DOHH2 (cell line): Measurements from ENCODE around the gene TANC1.

ENCODE experiments used
- H3F3A ChIP-seq: fragments of 200-600 bp; sonication (generic), shearing (Covaris generic); 2 replicates; pipeline ENCODE4 v1.6.0; 2016; ENCODE audit warnings: antibody characterized with exemption, mild to moderate bottlenecking; ENCODE audit not compliant: control insufficient read depth, insufficient read depth
- H3K27ac ChIP-seq: fragments of 200-600 bp; sonication (generic); 2 replicates; pipeline ENCODE4 v1.5.1; 2014; ENCODE audit warnings: low read depth, mild to moderate bottlenecking, low read length, moderate library complexity
- H3K27me3 ChIP-seq: fragments of 200-600 bp; sonication (generic); 2 replicates; pipeline ENCODE4 v1.6.1; 2014; ENCODE audit warnings: mild to moderate bottlenecking, low read length, mixed read lengths; ENCODE audit not compliant: control insufficient read depth
- H3K36me3 ChIP-seq: fragments of 200-600 bp; sonication (generic); 2 replicates; pipeline ENCODE4 v1.6.1; 2014; ENCODE audit warnings: mild to moderate bottlenecking, low read length, moderate library complexity, mixed read lengths; ENCODE audit not compliant: control insufficient read depth
- H3K4me1 ChIP-seq: fragments of 200-600 bp; sonication (generic); 2 replicates; pipeline ENCODE4 v1.6.1; 2014; ENCODE audit warnings: mild to moderate bottlenecking, low read length, mixed read lengths; ENCODE audit not compliant: control insufficient read depth
- H3K4me2 ChIP-seq: fragments of 200-600 bp; sonication (generic); 2 replicates; pipeline ENCODE4 v1.6.0; 2014; ENCODE audit warnings: mild to moderate bottlenecking, low read length, moderate library complexity
- H3K4me3 ChIP-seq: fragments of 200-600 bp; sonication (generic); 2 replicates; pipeline ENCODE4 v1.5.1; 2014; ENCODE audit warnings: mild to moderate bottlenecking, low read length, mixed read lengths
- H3K79me2 ChIP-seq: fragments of 200-600 bp; sonication (generic); 2 replicates; pipeline ENCODE4 v1.6.1; 2014; ENCODE audit warnings: mild to moderate bottlenecking, low read length, mixed read lengths; ENCODE audit not compliant: control insufficient read depth
- H3K9me2 ChIP-seq: fragments of 200-600 bp; sonication (generic); replicated peaks from 2 replicates; pipeline ENCODE4 v1.6.1; 2014; ENCODE audit warnings: mild to moderate bottlenecking, low read length, mixed read lengths; ENCODE audit not compliant: control insufficient read depth
- H3K9me3 ChIP-seq: fragments of 200-600 bp; sonication (generic); 2 replicates; pipeline ENCODE4 v1.6.1; 2014; ENCODE audit warnings: antibody characterized with exemption, low read length, mixed read lengths; ENCODE audit not compliant: control insufficient read depth, insufficient read depth
- H4K20me1 ChIP-seq: fragments of 200-600 bp; sonication (generic); 2 replicates; pipeline ENCODE4 v1.6.0; 2014; ENCODE audit warnings: low read depth, mild to moderate bottlenecking, antibody characterized with exemption, low read length, moderate library complexity; ENCODE audit not compliant: control insufficient read depth, insufficient read depth
- EZH2phosphoT487 ChIP-seq: fragments of 200-600 bp; sonication (generic); IDR thresholded peaks from 2 replicates; pipeline ENCODE4 v1.6.1; 2017; ENCODE audit warnings: borderline replicate concordance, mild to moderate bottlenecking, antibody characterized with exemption, low read length, moderate library complexity, mixed read lengths
- TF ChIP-seq, protein P1 (sequence below): fragments of 200-600 bp; sonication (generic); IDR thresholded peaks from one replicate; pipeline ENCODE4 v1.5.1; 2014; ENCODE audit warnings: antibody characterized with exemption, mild to moderate bottlenecking, low read depth, low read length; ENCODE audit not compliant: poor library complexity, severe bottlenecking

TANC1 gene

DNA sequence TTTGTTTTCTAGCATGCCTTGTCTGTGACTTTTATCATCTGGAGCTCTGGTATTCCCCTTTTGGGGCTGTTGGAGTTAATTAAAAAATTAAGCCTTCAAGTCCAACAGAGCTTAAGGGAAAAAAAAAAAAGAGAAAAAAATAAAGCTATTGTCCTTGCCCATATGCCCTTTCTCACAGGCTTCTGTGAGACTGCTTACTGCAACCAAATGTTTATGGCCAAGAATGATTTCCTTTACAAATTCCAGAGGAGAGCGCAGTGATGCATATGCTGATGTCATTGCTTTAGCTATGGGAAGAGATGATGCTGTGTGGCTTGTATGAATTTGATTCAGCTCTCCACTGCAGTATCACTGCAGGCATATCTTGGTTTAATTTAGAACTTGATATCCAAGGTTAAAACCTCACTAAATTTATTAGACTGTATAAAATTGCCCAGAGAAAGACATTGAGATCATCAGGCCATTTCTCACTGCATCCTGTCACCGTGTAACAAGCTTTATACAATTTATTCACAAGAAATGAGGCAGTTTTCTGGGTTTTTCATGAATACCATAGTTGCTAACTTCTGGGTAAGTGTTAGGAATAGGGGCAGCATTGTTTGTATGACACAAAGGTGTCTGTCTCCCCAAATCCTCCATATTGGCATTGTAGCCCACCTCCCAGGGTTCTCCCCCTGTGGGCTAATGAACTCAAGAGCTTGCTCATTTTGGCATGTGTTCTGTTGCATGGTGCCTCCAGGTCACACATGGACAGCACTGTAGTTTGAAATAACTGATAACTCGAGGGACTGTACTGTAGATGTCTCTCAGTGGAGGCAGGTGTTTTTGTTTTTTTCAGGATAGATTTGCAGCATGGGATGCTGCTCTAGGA is 85.0 kb downstream of the TANC1 start:
- H3K79me2 ChIP-seq = no peaks in the 10 kb centered on the region
- no peaks in the 10 kb centered on the region for H3F3A ChIP-seq
- H3K27me3 ChIP-seq = no peaks in the 10 kb centered on the region
- H3K4me1 ChIP-seq = no peaks in the 10 kb centered on the region
- H3K4me2 ChIP-seq = no peak overlapping the region
- no peak overlapping the region for H3K27ac ChIP-seq
- no peaks in the 10 kb centered on the region for H3K36me3 ChIP-seq
- no peaks in the 10 kb centered on the region for H3K9me2 ChIP-seq
- no peaks in the 10 kb centered on the region for H4K20me1 ChIP-seq
- TF ChIP-seq, protein P1, sequence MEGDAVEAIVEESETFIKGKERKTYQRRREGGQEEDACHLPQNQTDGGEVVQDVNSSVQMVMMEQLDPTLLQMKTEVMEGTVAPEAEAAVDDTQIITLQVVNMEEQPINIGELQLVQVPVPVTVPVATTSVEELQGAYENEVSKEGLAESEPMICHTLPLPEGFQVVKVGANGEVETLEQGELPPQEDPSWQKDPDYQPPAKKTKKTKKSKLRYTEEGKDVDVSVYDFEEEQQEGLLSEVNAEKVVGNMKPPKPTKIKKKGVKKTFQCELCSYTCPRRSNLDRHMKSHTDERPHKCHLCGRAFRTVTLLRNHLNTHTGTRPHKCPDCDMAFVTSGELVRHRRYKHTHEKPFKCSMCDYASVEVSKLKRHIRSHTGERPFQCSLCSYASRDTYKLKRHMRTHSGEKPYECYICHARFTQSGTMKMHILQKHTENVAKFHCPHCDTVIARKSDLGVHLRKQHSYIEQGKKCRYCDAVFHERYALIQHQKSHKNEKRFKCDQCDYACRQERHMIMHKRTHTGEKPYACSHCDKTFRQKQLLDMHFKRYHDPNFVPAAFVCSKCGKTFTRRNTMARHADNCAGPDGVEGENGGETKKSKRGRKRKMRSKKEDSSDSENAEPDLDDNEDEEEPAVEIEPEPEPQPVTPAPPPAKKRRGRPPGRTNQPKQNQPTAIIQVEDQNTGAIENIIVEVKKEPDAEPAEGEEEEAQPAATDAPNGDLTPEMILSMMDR = no peak
- TF ChIP-seq EZH2phosphoT487 = no peak
- H3K9me3 ChIP-seq = no peaks in the 10 kb centered on the region
- H3K4me3 ChIP-seq = no peak overlapping the region

DNA sequence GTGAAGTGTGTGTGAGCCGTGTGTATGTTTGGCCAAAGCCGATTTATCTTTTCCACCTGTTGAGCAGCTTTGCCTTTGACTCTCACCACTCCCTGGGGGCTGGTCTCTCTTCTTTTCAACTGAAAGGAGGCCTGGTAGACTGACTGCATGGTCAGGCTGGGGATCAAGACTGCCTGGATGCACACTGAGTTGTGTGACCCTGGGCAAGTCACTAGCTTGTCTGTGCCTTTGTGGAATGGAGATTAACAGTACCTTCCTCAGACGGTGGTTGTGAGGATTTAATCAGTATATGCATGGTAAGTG is 85.5 kb downstream of the TANC1 start:
- H3K27me3 ChIP-seq = no peaks in the 10 kb centered on the region
- no peak overlapping the region for H3K4me3 ChIP-seq
- H3K4me2 ChIP-seq = no peak overlapping the region
- no peak overlapping the region for H3K27ac ChIP-seq
- no peaks in the 10 kb centered on the region for H3K4me1 ChIP-seq
- no peaks in the 10 kb centered on the region for H3K36me3 ChIP-seq
- no peaks in the 10 kb centered on the region for H4K20me1 ChIP-seq
- no peaks in the 10 kb centered on the region for H3K9me3 ChIP-seq
- no peaks in the 10 kb centered on the region for H3K9me2 ChIP-seq
- H3F3A ChIP-seq = no peaks in the 10 kb centered on the region
- H3K79me2 ChIP-seq = no peaks in the 10 kb centered on the region
- TF ChIP-seq, protein P1 = no peak
- TF ChIP-seq EZH2phosphoT487 = no peak

DNA sequence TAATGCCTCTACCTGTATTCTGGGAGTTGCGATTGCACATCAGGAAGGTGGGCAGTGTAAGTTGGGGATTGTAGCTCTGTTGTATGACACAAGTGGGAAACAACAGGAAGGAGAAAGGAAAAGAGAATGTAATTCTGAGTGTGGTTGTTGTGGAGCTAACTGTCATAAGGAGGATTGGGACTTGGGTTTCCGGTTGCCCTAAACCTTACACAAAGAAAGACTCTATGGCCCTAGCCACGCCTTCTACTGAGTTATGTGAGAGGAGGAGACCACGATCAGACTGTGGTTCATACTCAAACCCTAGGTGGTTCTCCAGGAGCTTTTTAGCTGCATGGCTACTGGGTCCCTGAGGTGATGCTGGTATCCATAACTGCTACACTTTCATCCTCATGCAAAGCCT is 86.5 kb downstream of the TANC1 start:
- H3K27me3 ChIP-seq = no peaks in the 10 kb centered on the region; the same call in 1 of the 2 replicates
- H3K9me2 ChIP-seq = no peaks in the 10 kb centered on the region
- H3K79me2 ChIP-seq = no peaks in the 10 kb centered on the region
- H3K4me2 ChIP-seq = no peak overlapping the region
- H3K4me1 ChIP-seq = no peaks in the 10 kb centered on the region
- H3F3A ChIP-seq = no peaks in the 10 kb centered on the region
- no peaks in the 10 kb centered on the region for H3K9me3 ChIP-seq
- no peak overlapping the region for H3K4me3 ChIP-seq
- no peaks in the 10 kb centered on the region for H4K20me1 ChIP-seq
- no peak overlapping the region for H3K27ac ChIP-seq
- TF ChIP-seq, protein P1 = no peak
- no peak for TF ChIP-seq EZH2phosphoT487
- no peaks in the 10 kb centered on the region for H3K36me3 ChIP-seq
